ENCODE measurements around the gene GDPD1.
A peak's percentile ranks its signal among the peaks of the same experiment; 100 is the strongest.

Gene GDPD1

GRCh38 chr17:59221159-59221847 is 992 bp downstream of the GDPD1 start (continued):
- TF ChIP-seq ZBTB7A (tag by site-specific recombination; IDR thresholded peaks at IDR 0.05; ENCODE audit: low read depth), result no peak
- TF ChIP-seq, protein P1, sequence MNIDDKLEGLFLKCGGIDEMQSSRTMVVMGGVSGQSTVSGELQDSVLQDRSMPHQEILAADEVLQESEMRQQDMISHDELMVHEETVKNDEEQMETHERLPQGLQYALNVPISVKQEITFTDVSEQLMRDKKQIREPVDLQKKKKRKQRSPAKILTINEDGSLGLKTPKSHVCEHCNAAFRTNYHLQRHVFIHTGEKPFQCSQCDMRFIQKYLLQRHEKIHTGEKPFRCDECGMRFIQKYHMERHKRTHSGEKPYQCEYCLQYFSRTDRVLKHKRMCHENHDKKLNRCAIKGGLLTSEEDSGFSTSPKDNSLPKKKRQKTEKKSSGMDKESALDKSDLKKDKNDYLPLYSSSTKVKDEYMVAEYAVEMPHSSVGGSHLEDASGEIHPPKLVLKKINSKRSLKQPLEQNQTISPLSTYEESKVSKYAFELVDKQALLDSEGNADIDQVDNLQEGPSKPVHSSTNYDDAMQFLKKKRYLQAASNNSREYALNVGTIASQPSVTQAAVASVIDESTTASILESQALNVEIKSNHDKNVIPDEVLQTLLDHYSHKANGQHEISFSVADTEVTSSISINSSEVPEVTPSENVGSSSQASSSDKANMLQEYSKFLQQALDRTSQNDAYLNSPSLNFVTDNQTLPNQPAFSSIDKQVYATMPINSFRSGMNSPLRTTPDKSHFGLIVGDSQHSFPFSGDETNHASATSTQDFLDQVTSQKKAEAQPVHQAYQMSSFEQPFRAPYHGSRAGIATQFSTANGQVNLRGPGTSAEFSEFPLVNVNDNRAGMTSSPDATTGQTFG (tag by site-specific recombination; IDR thresholded peaks at IDR 0.05; ENCODE audit: borderline replicate concordance), result no peak
- TF ChIP-seq ZNF37A (tag by site-specific recombination; IDR thresholded peaks at IDR 0.05), result no peak
- TF ChIP-seq ZEB2 (tag by site-specific recombination; IDR thresholded peaks at IDR 0.05), result no peak
- TF ChIP-seq ZNF596 (tag by site-specific recombination; IDR thresholded peaks at IDR 0.05), result no peak
- TF ChIP-seq ZBTB1 (tag by site-specific recombination; IDR thresholded peaks at IDR 0.05), result 0 out of 2 replicates have a peak, but pooled peaks have one; percentile 6
- no peak for TF ChIP-seq ZNF292 (tag by site-specific recombination; IDR thresholded peaks at IDR 0.05; ENCODE audit: borderline replicate concordance, low read depth)
- TF ChIP-seq ZSCAN30 (tag by site-specific recombination; IDR thresholded peaks at IDR 0.05), result no peak
- TF ChIP-seq ZNF473 (tag by site-specific recombination; IDR thresholded peaks at IDR 0.05), result no peak
- no peak for TF ChIP-seq ZNF223 (tag by site-specific recombination; IDR thresholded peaks at IDR 0.05)
- TF ChIP-seq ZBTB10 (tag by site-specific recombination; IDR thresholded peaks at IDR 0.05), result 0 out of 2 replicates have a peak, but pooled peaks have one; percentile 15
- no peak for TF ChIP-seq GLI2 (tag by site-specific recombination; IDR thresholded peaks at IDR 0.05; ENCODE audit: borderline replicate concordance, low read depth)
- TF ChIP-seq KLF8 (tag by site-specific recombination; IDR thresholded peaks at IDR 0.05), result no peak
- TF ChIP-seq ZNF544 (tag by site-specific recombination; IDR thresholded peaks at IDR 0.05), result no peak
- TF ChIP-seq ZNF2 (tag by site-specific recombination; IDR thresholded peaks at IDR 0.05), result no peak
- no peak for TF ChIP-seq ZNF433 (tag by site-specific recombination; IDR thresholded peaks at IDR 0.05; ENCODE audit: low read depth)
- 0 out of 2 replicates have a peak, but pooled peaks have one; percentile 40 for TF ChIP-seq ZNF501 (tag by site-specific recombination; IDR thresholded peaks at IDR 0.05)
- TF ChIP-seq ZNF561 (tag by site-specific recombination; IDR thresholded peaks at IDR 0.05; ENCODE audit: borderline replicate concordance), result no peak
- TF ChIP-seq, protein P2, sequence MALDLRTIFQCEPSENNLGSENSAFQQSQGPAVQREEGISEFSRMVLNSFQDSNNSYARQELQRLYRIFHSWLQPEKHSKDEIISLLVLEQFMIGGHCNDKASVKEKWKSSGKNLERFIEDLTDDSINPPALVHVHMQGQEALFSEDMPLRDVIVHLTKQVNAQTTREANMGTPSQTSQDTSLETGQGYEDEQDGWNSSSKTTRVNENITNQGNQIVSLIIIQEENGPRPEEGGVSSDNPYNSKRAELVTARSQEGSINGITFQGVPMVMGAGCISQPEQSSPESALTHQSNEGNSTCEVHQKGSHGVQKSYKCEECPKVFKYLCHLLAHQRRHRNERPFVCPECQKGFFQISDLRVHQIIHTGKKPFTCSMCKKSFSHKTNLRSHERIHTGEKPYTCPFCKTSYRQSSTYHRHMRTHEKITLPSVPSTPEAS (tag by site-specific recombination; IDR thresholded peaks at IDR 0.05), result no peak
- TF ChIP-seq ZIC2 (tag by site-specific recombination; IDR thresholded peaks at IDR 0.05), result no peak
- peak; percentile 32; the same call in 1 of the 2 replicates for TF ChIP-seq CTCF (tag by site-specific recombination; IDR thresholded peaks at IDR 0.05)
- TF ChIP-seq ZNF184 (tag by site-specific recombination; IDR thresholded peaks at IDR 0.05), result no peak
- no peak for TF ChIP-seq ZNF423 (tag by site-specific recombination; IDR thresholded peaks at IDR 0.05)
- TF ChIP-seq ZNF571 (tag by site-specific recombination; IDR thresholded peaks at IDR 0.05), result no peak
- no peak for TF ChIP-seq ZNF792 (tag by site-specific recombination; IDR thresholded peaks at IDR 0.05)
- no peak for TF ChIP-seq ZNF24 (tag by site-specific recombination; IDR thresholded peaks at IDR 0.05)
- no peak for TF ChIP-seq PRDM2 (tag by site-specific recombination; IDR thresholded peaks at IDR 0.05; ENCODE audit: borderline replicate concordance)
